ENCODE results near the gene CENPV. TPM values are rescaled to one million over a fixed set of nuclear protein-coding genes. Genes with fewer than 3 reads are reported as not detected.

Gene CENPV
- total RNA-seq, 2 donors from 2014 or later = 48.5 to 54.9 TPM

- H3K27ac Mint-ChIP-seq = peak overlapping the region; percentile 68
These were observed 1.4 kb downstream of the CENPV start for GRCh38 chr17:16351831-16352230.

GRCh38 chr17:16349431-16349830 lies 3.8 kb downstream of the CENPV start:
- Mint-ChIP-seq H3K27me3 (ENCODE audit: low read depth) (no peaks in the 10 kb centered on the region), H3K36me3 (ENCODE audit: insufficient read depth in 2 of 2) (peaks cover 2 to 3% of the 10 kb centered on the region in 2 donors), H3K9me3 (no peaks in the 10 kb centered on the region), H3K4me3 (no peak overlapping the region), H3K4me1 (ENCODE audit: low read depth) (peaks cover 37% of the 10 kb centered on the region), H3K27ac (peak overlapping the region; percentile 39)
- DNase-seq (peak in 1 of 2 donors; percentile 11), ATAC-seq (replicated peaks in 1 of 2) (no peak)

More at GRCh38 chr17:16351831-16352230, 1.4 kb downstream of the CENPV start:
- DNase-seq (no peak), ATAC-seq (replicated peaks in 1 of 2) (no peak)
- peaks cover 4% of the 10 kb centered on the region for H3K27me3 Mint-ChIP-seq (ENCODE audit: low read depth)
- H3K9me3 Mint-ChIP-seq = no peaks in the 10 kb centered on the region
- peak overlapping the region; percentile 93 to 95 for H3K4me3 Mint-ChIP-seq
- H3K4me1 Mint-ChIP-seq (ENCODE audit: low read depth) = peaks cover 38% of the 10 kb centered on the region
- peaks cover 2 to 3% of the 10 kb centered on the region in 2 donors for H3K36me3 Mint-ChIP-seq (ENCODE audit: insufficient read depth in 2 of 2)

- Mint-ChIP-seq H3K9me3 (no peaks in the 10 kb centered on the region), H3K27ac (no peak overlapping the region), H3K4me1 (ENCODE audit: low read depth) (peaks cover 28% of the 10 kb centered on the region), H3K36me3 (ENCODE audit: insufficient read depth in 2 of 2) (peaks cover 3 to 8% of the 10 kb centered on the region in 2 donors), H3K27me3 (ENCODE audit: low read depth) (no peaks in the 10 kb centered on the region), H3K4me3 (no peak overlapping the region)
- no peak for ATAC-seq (replicated peaks in 1 of 2)
- DNase-seq = no peak
These were observed 4.7 kb downstream of the CENPV start for GRCh38 chr17:16348586-16348985.

- Mint-ChIP-seq H3K36me3 (ENCODE audit: insufficient read depth in 2 of 2) (peaks cover 5 to 10% of the 10 kb centered on the region in 2 donors), H3K4me3 (no peak overlapping the region), H3K4me1 (ENCODE audit: low read depth) (peaks cover 22% of the 10 kb centered on the region), H3K27me3 (ENCODE audit: low read depth) (no peaks in the 10 kb centered on the region), H3K9me3 (no peaks in the 10 kb centered on the region), H3K27ac (no peak overlapping the region)
- no peak for ATAC-seq (replicated peaks in 1 of 2)
- DNase-seq = no peak
These were observed 6.5 kb downstream of the CENPV start for GRCh38 chr17:16346721-16347271.

- Mint-ChIP-seq H3K27me3 (ENCODE audit: low read depth) (no peaks in the 10 kb centered on the region), H3K4me3 (no peak overlapping the region), H3K9me3 (no peaks in the 10 kb centered on the region), H3K36me3 (ENCODE audit: insufficient read depth in 2 of 2) (peaks cover 6 to 10% of the 10 kb centered on the region in 2 donors), H3K4me1 (ENCODE audit: low read depth) (peaks cover 9% of the 10 kb centered on the region), H3K27ac (no peak overlapping the region)
- no peak for ATAC-seq (replicated peaks in 1 of 2)
- no peak for DNase-seq
These were observed 7.7 kb downstream of the CENPV start for GRCh38 chr17:16345565-16345964.

DNA sequence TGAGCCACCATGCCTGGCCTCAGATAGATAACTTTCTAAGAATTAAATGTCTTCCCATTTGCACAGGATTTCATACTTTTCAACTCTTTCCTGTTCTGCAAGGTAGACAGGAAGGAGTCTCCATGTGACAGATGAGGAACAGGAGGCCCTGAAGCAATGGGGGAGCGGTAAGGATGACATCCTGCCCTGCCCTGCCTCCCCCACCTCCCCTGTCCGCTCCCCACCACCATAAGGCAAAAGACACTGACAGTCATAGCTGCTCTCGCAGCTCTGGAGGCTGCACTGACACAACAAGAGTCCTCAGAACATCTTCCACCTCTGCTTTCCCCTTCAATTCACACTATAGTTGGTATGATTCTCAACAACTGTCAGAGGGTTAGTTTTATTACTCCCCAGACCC lies 9.7 kb downstream of the CENPV start:
- Mint-ChIP-seq H3K36me3 (ENCODE audit: insufficient read depth in 2 of 2) (peaks cover 6 to 10% of the 10 kb centered on the region in 2 donors), H3K4me1 (ENCODE audit: low read depth) (no peaks in the 10 kb centered on the region), H3K27ac (no peak overlapping the region), H3K27me3 (ENCODE audit: low read depth) (no peaks in the 10 kb centered on the region), H3K9me3 (no peaks in the 10 kb centered on the region), H3K4me3 (no peak overlapping the region)
- DNase-seq (no peak), ATAC-seq (replicated peaks in 1 of 2) (no peak)

- H3K36me3 Mint-ChIP-seq (ENCODE audit: insufficient read depth in 2 of 2) = peaks cover 6 to 10% of the 10 kb centered on the region in 2 donors
- DNase-seq (no peak), ATAC-seq (replicated peaks in 1 of 2) (no peak)
- H3K4me1 Mint-ChIP-seq (ENCODE audit: low read depth) = no peaks in the 10 kb centered on the region
- no peaks in the 10 kb centered on the region for H3K27me3 Mint-ChIP-seq (ENCODE audit: low read depth)
- H3K9me3 Mint-ChIP-seq = no peaks in the 10 kb centered on the region
- no peak overlapping the region for H3K27ac Mint-ChIP-seq
- no peak overlapping the region for H3K4me3 Mint-ChIP-seq
These were observed 10.3 kb downstream of the CENPV start for GRCh38 chr17:16342979-16343378.

DNA sequence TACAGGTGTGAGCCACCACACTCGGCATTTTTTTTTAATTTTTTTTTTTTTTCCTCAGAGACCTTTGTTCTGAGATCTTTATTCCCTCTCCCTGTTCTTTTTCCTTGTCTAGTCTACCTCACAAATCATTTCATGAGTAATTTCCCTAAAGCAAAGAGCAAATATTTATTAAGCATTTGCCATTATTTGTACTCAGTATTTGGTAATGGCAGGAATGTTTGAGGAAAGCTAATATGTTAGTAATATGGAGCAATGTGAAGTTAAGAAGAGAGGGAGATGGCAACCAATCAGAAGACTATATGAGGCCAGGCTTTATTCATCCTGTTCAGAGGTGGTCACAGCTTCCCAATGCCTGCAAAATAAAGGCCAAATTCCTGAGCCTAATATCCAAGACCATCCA lies 13.3 kb downstream of the CENPV start:
- no peak overlapping the region for H3K27ac Mint-ChIP-seq
- H3K36me3 Mint-ChIP-seq (ENCODE audit: insufficient read depth in 2 of 2) = peaks cover 5 to 8% of the 10 kb centered on the region in 2 donors

DNA sequence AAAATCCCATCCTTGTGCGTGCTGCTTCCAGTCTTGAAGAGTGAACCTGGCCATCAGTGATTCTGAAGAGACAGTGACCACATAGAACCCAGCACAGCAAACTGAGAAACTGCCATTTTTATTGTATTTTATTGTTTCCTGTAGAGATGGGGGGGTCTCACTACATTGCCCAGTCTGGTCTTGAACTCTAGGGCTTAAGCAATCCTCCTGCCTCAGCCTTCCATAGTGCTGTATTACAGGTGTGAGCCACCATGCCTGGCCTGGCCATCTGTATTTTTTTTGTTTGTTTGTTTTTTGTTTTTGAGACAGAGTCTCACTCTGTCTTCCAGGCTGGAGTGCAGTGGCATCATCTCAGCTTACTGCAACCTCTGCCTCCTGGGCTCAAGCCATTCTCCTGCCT lies 13.9 kb downstream of the CENPV start:
- H3K4me3 Mint-ChIP-seq = no peak overlapping the region
- H3K36me3 Mint-ChIP-seq (ENCODE audit: insufficient read depth in 2 of 2) = peaks cover 5 to 8% of the 10 kb centered on the region in 2 donors
- no peaks in the 10 kb centered on the region for H3K4me1 Mint-ChIP-seq (ENCODE audit: low read depth)
- H3K9me3 Mint-ChIP-seq = no peaks in the 10 kb centered on the region
- no peak for ATAC-seq (replicated peaks in 1 of 2)
- H3K27me3 Mint-ChIP-seq (ENCODE audit: low read depth) = no peaks in the 10 kb centered on the region
- DNase-seq = no peak
- no peak overlapping the region for H3K27ac Mint-ChIP-seq

More for the DNA sequence above, 13.3 kb downstream of the CENPV start:
- Mint-ChIP-seq H3K27me3 (ENCODE audit: low read depth) (no peaks in the 10 kb centered on the region), H3K4me3 (no peak overlapping the region), H3K9me3 (no peaks in the 10 kb centered on the region), H3K4me1 (ENCODE audit: low read depth) (no peaks in the 10 kb centered on the region)
- DNase-seq = no peak
- ATAC-seq (replicated peaks in 1 of 2) = no peak

DNA sequence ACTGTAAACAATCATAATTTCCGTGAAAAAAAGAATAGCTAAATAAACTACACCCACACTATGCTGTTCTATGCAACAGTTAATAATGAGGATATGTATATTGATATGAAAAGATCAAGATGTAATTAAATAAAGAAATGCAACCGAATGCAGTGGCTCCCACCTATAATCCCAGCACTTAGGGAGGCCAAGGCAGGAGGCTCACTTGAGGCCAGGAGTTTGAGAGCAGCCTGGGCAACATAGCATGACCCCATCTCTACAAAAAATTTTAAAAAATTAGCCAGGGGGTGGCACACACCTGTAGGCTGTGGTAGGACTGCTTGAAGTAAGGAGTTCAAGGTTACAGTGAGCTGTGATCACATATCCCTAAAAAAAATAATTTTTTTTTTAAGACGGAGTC lies 14.9 kb downstream of the CENPV start:
- no peaks in the 10 kb centered on the region for H3K27me3 Mint-ChIP-seq (ENCODE audit: low read depth)
- H3K9me3 Mint-ChIP-seq = no peaks in the 10 kb centered on the region
- DNase-seq = no peak
- H3K36me3 Mint-ChIP-seq (ENCODE audit: insufficient read depth in 2 of 2) = peaks cover 2 to 5% of the 10 kb centered on the region in 2 donors
- H3K4me1 Mint-ChIP-seq (ENCODE audit: low read depth) = no peaks in the 10 kb centered on the region
- no peak for ATAC-seq (replicated peaks in 1 of 2)
- no peak overlapping the region for H3K27ac Mint-ChIP-seq
- H3K4me3 Mint-ChIP-seq = no peak overlapping the region

DNA sequence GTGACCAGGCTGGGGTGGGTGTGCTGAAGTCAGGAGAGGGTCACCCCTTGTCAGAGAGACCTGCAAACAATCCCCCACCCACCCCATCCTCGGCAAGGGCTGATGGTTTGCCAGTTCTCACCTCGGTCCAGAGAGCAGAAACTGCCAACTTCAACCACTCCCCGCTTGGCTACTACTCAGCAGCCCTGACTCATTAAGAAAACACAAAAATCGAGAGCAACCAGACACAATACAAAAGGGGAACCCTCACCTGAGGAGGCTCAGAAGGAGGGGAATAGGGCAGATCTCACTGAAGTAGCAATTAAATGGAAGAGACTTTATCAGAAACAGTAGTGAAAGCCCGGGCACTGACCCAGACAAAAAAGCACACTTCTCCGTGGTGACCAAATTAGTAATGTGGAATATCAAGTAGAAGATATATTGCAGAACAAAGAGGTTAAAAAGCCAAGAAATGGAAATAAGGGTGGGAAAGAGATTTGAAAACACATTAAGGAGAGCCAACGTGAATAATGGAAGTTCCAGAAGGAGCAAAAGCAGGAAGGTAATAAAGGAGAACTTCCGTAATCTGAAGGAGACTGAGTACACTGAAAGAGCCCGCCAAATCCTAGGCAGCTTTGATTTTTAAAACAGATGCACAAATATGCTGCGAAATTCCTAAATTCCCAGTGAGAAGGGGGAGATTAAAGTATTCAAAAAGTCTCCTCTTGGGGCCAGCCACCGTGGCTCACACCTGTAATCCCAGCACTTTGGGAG lies 23.6 kb downstream of the CENPV start:
- H3K27ac Mint-ChIP-seq = no peak overlapping the region
- no peak overlapping the region for H3K4me3 Mint-ChIP-seq
- no peaks in the 10 kb centered on the region for H3K27me3 Mint-ChIP-seq (ENCODE audit: low read depth)
- H3K36me3 Mint-ChIP-seq (ENCODE audit: insufficient read depth in 2 of 2) = peaks cover 2 to 4% of the 10 kb centered on the region in 2 donors
- no peak for DNase-seq
- H3K4me1 Mint-ChIP-seq (ENCODE audit: low read depth) = no peaks in the 10 kb centered on the region
- H3K9me3 Mint-ChIP-seq = no peaks in the 10 kb centered on the region
- ATAC-seq (replicated peaks in 1 of 2) = no peak

DNA sequence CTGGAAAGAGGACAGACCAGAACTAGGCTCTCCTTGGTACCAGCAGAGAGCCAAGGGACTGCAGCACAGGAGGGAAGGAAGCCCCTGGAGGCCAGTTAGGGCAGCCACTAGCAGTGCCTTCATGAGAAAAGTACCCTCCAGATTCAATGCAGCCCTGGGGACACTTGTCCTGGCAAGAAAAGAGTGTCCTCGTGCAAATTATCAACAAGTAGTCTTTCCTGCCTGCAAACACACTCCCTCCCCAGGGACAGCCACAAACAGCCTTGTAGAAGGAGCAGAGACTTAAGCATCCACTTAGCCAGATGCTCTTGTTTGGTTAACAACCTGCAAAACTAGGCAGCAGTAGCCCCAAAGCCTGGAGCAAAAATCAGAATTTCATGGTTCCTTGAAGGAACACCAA lies 24.3 kb downstream of the CENPV start:
- H3K4me1 Mint-ChIP-seq (ENCODE audit: low read depth) = no peaks in the 10 kb centered on the region
- H3K27ac Mint-ChIP-seq = no peak overlapping the region
- H3K4me3 Mint-ChIP-seq = no peak overlapping the region
- H3K27me3 Mint-ChIP-seq (ENCODE audit: low read depth) = no peaks in the 10 kb centered on the region
- no peak for DNase-seq
- H3K36me3 Mint-ChIP-seq (ENCODE audit: insufficient read depth in 2 of 2) = peaks cover 2 to 4% of the 10 kb centered on the region in 2 donors
- ATAC-seq (replicated peaks in 1 of 2) = no peak
- H3K9me3 Mint-ChIP-seq = no peaks in the 10 kb centered on the region

DNA sequence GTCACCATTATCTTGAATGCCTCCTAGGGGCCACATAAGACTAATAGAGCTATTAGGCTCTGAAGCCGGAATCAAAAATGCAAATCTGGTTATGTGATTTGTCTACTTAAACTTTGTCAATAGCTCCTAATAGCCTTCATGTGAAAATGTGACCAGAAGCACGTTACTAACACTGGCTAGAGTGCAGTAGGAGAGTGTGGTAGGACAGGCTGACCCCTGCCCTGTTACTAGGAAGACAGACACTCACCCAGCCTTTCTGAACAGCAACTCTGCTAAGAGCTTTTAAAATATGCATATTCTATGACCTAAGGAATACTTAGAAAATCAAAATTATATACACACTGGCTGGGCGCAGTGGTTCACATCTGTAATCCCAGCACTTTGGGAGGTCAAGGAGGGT lies 26.3 kb downstream of the CENPV start:
- Mint-ChIP-seq H3K36me3 (ENCODE audit: insufficient read depth in 2 of 2) (peaks cover 2 to 4% of the 10 kb centered on the region in 2 donors), H3K4me1 (ENCODE audit: low read depth) (no peaks in the 10 kb centered on the region), H3K27ac (no peak overlapping the region), H3K27me3 (ENCODE audit: low read depth) (no peaks in the 10 kb centered on the region), H3K4me3 (no peak overlapping the region), H3K9me3 (no peaks in the 10 kb centered on the region)
- ATAC-seq (replicated peaks in 1 of 2) (no peak), DNase-seq (no peak)

DNA sequence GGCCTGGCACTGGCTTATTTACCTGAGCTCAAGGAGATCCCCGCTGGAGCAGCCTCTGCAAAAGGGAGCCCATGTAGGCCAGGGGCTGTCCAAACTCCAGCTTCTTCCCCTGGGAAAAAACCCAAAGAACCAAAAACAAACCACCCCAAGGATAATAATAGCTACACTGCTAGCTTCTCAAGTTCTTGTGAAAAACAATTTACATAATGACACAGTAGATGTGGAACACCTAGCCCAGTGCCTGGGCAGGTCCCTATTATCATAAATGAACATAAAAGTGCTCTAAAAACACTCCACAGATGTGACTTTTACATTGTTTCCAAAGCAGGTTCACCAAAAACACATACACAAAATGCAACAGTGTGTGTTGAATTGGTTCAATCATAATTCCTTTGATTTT lies 27.3 kb downstream of the CENPV start:
- Mint-ChIP-seq H3K27ac (no peak overlapping the region), H3K36me3 (ENCODE audit: insufficient read depth in 2 of 2) (peaks cover 2 to 4% of the 10 kb centered on the region in 2 donors), H3K4me3 (no peak overlapping the region), H3K9me3 (no peaks in the 10 kb centered on the region), H3K4me1 (ENCODE audit: low read depth) (no peaks in the 10 kb centered on the region), H3K27me3 (ENCODE audit: low read depth) (no peaks in the 10 kb centered on the region)
- DNase-seq = no peak
- ATAC-seq (replicated peaks in 1 of 2) = no peak

Measured in activated T-cell treated with anti-CD3 and anti-CD28 coated beads, Interleukin-2, amount 50 U/mL, for 72 hours (primary cell).